ENCODE measurements around the gene MAGEA4. TPM values are rescaled to one million over a fixed set of nuclear protein-coding genes. Genes with fewer than 3 reads are reported as not detected.

Gene MAGEA4
- total RNA-seq, 1 donor from 2014 or later, result not detected

- H3K4me1 ChIP-seq, result no peaks in the 10 kb centered on the region
- no peak overlapping the region for H3K27ac ChIP-seq (replicated peaks)
- H3K9me3 ChIP-seq (replicated peaks), result no peaks in the 10 kb centered on the region
- TF ChIP-seq CTCF (IDR thresholded peaks at IDR 0.05; ENCODE audit: borderline replicate concordance), result no peak
- H3K27me3 ChIP-seq (ENCODE audit: low read depth), result no peaks in the 10 kb centered on the region
- H3K36me3 ChIP-seq, result no peaks in the 10 kb centered on the region
- DNase-seq, result no peak
- intact Hi-C loops (cut with micrococcal nuclease), result no loop called here
- H3K4me3 ChIP-seq, result no peak overlapping the region
These were observed 11.0 kb downstream of the MAGEA4 start for GRCh38 chrX:151923648-151924047.

GRCh38 chrX:151929126-151929525 is 16.4 kb downstream of the MAGEA4 start:
- Histone ChIP-seq H3K27me3 (ENCODE audit: low read depth) (no peaks in the 10 kb centered on the region), H3K4me3 (no peak overlapping the region), H3K27ac (replicated peaks) (no peak overlapping the region), H3K36me3 (no peaks in the 10 kb centered on the region), H3K9me3 (replicated peaks) (no peaks in the 10 kb centered on the region), H3K4me1 (no peaks in the 10 kb centered on the region)
- intact Hi-C loops (cut with micrococcal nuclease), result no loop called here
- TF ChIP-seq CTCF (IDR thresholded peaks at IDR 0.05; ENCODE audit: borderline replicate concordance), result no peak
- DNase-seq, result no peak

GRCh38 chrX:151935358-151935757 is 22.7 kb downstream of the MAGEA4 start:
- no peaks in the 10 kb centered on the region for H3K4me1 ChIP-seq
- DNase-seq, result no peak
- no peaks in the 10 kb centered on the region for H3K36me3 ChIP-seq
- no peak for TF ChIP-seq CTCF (IDR thresholded peaks at IDR 0.05; ENCODE audit: borderline replicate concordance)
- H3K9me3 ChIP-seq (replicated peaks), result no peaks in the 10 kb centered on the region
- H3K4me3 ChIP-seq, result no peak overlapping the region
- intact Hi-C loops (cut with micrococcal nuclease), result no loop called here
- no peak overlapping the region for H3K27ac ChIP-seq (replicated peaks)
- no peaks in the 10 kb centered on the region for H3K27me3 ChIP-seq (ENCODE audit: low read depth)

- no peak for DNase-seq
- intact Hi-C loops (cut with micrococcal nuclease), result no loop called here
These were observed 25.5 kb downstream of the MAGEA4 start for GRCh38 chrX:151938172-151938571.

GRCh38 chrX:151954730-151955129 is 42.0 kb downstream of the MAGEA4 start:
- H3K27me3 ChIP-seq (ENCODE audit: low read depth), result no peaks in the 10 kb centered on the region
- peaks cover 41% of the 10 kb centered on the region for H3K36me3 ChIP-seq
- no peak overlapping the region for H3K4me3 ChIP-seq
- no peaks in the 10 kb centered on the region for H3K9me3 ChIP-seq (replicated peaks)
- no peak for TF ChIP-seq CTCF (IDR thresholded peaks at IDR 0.05; ENCODE audit: borderline replicate concordance)
- no peak for DNase-seq
- no peak overlapping the region for H3K27ac ChIP-seq (replicated peaks)
- intact Hi-C loops (cut with micrococcal nuclease), result no loop called here
- no peaks in the 10 kb centered on the region for H3K4me1 ChIP-seq

More at GRCh38 chrX:151938172-151938571, 25.5 kb downstream of the MAGEA4 start:
- TF ChIP-seq CTCF (IDR thresholded peaks at IDR 0.05; ENCODE audit: borderline replicate concordance), result no peak
- no peak overlapping the region for H3K27ac ChIP-seq (replicated peaks)
- no peaks in the 10 kb centered on the region for H3K27me3 ChIP-seq (ENCODE audit: low read depth)
- no peaks in the 10 kb centered on the region for H3K36me3 ChIP-seq
- H3K9me3 ChIP-seq (replicated peaks), result no peaks in the 10 kb centered on the region
- H3K4me1 ChIP-seq, result no peaks in the 10 kb centered on the region
- H3K4me3 ChIP-seq, result no peak overlapping the region

- DNase-seq, result no peak
- no peak for TF ChIP-seq CTCF (IDR thresholded peaks at IDR 0.05; ENCODE audit: borderline replicate concordance)
- intact Hi-C loops (cut with micrococcal nuclease), result no loop called here
These were observed 45.4 kb downstream of the MAGEA4 start for GRCh38 chrX:151958101-151958500.

More at GRCh38 chrX:151958101-151958500, 45.4 kb downstream of the MAGEA4 start:
- Histone ChIP-seq H3K36me3 (peaks cover 46% of the 10 kb centered on the region), H3K27ac (replicated peaks) (no peak overlapping the region), H3K4me1 (no peaks in the 10 kb centered on the region), H3K9me3 (replicated peaks) (no peaks in the 10 kb centered on the region), H3K4me3 (no peak overlapping the region), H3K27me3 (ENCODE audit: low read depth) (no peaks in the 10 kb centered on the region)
